ENCODE measurements around the gene NBDY. TPM values are rescaled to one million over a fixed set of nuclear protein-coding genes. Genes with fewer than 3 reads are reported as not detected.

Gene NBDY
- polyA plus RNA-seq, 2 donors = 9.5 to 20.3 TPM

DNA sequence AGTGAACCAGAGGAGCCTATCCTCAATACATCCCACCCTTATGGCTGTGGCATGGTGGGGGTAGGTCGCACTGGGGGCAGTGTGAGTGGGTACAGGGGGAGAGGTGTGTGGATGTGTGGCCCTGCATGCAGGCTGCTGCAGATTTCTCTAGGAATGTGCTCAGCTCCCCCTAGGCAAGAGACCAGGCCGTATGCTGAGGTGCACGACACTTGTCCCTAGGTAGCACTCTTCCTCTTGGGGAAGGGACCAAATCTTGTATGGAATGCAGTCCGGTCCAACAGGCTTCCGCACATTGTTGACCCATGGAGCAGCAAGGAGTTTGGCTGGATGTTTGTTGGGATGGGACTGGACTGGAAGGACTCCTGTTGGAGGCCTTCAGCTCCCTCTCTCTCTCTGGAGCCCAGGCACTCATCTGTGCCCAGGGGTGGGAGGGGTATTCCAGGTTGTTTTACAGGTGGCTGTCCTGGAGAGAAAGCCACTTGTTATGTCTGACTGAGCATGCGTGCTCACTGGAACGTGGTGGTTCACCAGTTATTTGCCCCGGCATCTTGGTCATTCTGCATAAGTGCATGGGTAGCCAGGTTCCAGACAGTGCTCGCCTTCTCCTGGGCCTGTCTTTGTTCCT lies 55.1 kb downstream of the NBDY start:
- no peaks in the 10 kb centered on the region for H3K27me3 ChIP-seq (ENCODE audit: control insufficient read depth in 1 of 2, insufficient read depth in 2 of 2, low read length in 2 of 2)
- no peak overlapping the region for H3K27ac ChIP-seq (ENCODE audit: low read depth in 2 of 2, low read length in 1 of 2)
- no peaks in the 10 kb centered on the region for H3K4me1 ChIP-seq (ENCODE audit: control insufficient read depth in 2 of 2, insufficient read depth in 2 of 2, low read length in 1 of 2)
- no peaks in the 10 kb centered on the region for H3K36me3 ChIP-seq (ENCODE audit: control insufficient read depth in 2 of 2, insufficient read depth in 2 of 2, low read length in 1 of 2)
- WGBS, 2 donors = 86 to 95% methylated on average over 9 of the region's 9 CpGs
- H3K9me3 ChIP-seq (ENCODE audit: control insufficient read depth in 2 of 2, insufficient read depth in 1 of 2, low read depth in 1 of 2, low read length in 1 of 2) = no peaks in the 10 kb centered on the region
- no peak overlapping the region for H3K4me3 ChIP-seq (ENCODE audit: low read depth in 1 of 2, low read length in 2 of 2)

DNA sequence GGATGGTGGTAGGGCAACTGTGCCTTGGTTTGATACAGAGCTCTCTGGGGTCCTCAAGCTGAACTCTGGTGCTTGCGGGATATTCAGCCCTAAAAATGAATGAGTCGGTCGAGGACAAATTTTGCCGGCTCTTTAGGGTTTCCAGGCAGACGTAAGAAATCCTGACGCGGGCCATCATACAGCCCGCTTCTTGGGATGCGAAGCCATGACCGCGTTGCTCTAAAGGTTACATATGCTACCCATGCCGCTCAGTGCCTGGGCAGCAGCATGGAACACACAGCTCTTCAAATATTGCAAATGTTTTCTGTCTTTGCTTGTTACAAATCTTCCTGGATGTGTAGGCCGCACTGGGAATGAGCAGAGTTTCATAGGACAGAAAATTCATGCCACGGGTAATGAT lies 55.6 kb downstream of the NBDY start:
- H3K4me1 ChIP-seq (ENCODE audit: control insufficient read depth in 2 of 2, insufficient read depth in 2 of 2, low read length in 1 of 2) = no peaks in the 10 kb centered on the region
- H3K36me3 ChIP-seq (ENCODE audit: control insufficient read depth in 2 of 2, insufficient read depth in 2 of 2, low read length in 1 of 2) = no peaks in the 10 kb centered on the region
- no peak overlapping the region for H3K27ac ChIP-seq (ENCODE audit: low read depth in 2 of 2, low read length in 1 of 2)
- no peaks in the 10 kb centered on the region for H3K9me3 ChIP-seq (ENCODE audit: control insufficient read depth in 2 of 2, insufficient read depth in 1 of 2, low read depth in 1 of 2, low read length in 1 of 2)
- H3K4me3 ChIP-seq (ENCODE audit: low read depth in 1 of 2, low read length in 2 of 2) = no peak overlapping the region
- 96 to 97% methylated on average over 14 of the region's 14 CpGs for WGBS, 2 donors
- no peaks in the 10 kb centered on the region for H3K27me3 ChIP-seq (ENCODE audit: control insufficient read depth in 1 of 2, insufficient read depth in 2 of 2, low read length in 2 of 2)

- H3K36me3 ChIP-seq (ENCODE audit: control insufficient read depth in 2 of 2, insufficient read depth in 2 of 2, low read length in 1 of 2) = no peaks in the 10 kb centered on the region
- H3K4me3 ChIP-seq (ENCODE audit: low read depth in 1 of 2, low read length in 2 of 2) = no peak overlapping the region
- no peaks in the 10 kb centered on the region for H3K9me3 ChIP-seq (ENCODE audit: control insufficient read depth in 2 of 2, insufficient read depth in 1 of 2, low read depth in 1 of 2, low read length in 1 of 2)
- H3K27ac ChIP-seq (ENCODE audit: low read depth in 2 of 2, low read length in 1 of 2) = no peak overlapping the region
- no peaks in the 10 kb centered on the region for H3K27me3 ChIP-seq (ENCODE audit: control insufficient read depth in 1 of 2, insufficient read depth in 2 of 2, low read length in 2 of 2)
- no peaks in the 10 kb centered on the region for H3K4me1 ChIP-seq (ENCODE audit: control insufficient read depth in 2 of 2, insufficient read depth in 2 of 2, low read length in 1 of 2)
- 85 to 87% methylated on average over 7 of the region's 7 CpGs for WGBS, 2 donors
Measured at GRCh38 chrX:56785442-56785841, 56.4 kb downstream of the NBDY start.

DNA sequence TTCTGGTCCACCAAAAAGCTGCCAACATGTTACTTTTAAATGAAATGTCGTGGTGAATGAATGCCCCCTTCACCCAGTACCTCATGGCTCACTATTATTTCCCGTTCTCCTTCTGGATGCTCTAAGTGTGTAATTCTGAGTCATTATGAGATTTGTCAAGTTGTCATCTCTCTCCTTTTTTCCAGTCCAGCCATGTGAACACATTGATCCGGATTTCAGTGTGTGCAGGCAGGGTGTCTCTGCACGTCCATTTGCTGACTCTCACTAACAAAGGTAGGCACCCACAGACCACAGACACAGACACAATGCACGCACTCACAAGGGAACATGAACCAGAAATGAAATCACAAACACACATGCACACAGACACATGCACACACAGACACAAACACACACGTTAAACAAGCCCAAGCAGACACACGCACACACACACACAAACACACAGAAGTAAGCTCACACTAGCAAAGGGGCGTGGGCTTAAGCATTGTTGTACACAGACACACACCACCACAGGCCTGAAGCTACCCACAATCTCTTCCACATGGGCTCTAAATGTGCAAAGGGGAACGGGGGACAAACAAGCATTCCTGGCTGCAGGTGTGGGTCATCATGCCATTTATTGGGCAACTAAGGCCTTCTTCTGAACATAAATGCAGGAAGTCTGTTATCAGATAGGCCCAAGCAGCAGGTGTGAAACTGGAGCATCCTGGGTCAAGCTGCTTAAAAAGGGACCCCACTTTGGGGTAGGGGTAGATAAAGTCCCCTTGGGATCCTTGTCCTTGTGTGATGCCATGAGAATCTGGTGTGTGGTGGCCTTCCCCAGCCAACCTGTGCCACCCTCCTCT lies 58.1 kb downstream of the NBDY start:
- WGBS, 2 donors = 71 to 84% methylated on average over 9 of the region's 9 CpGs
- no peak overlapping the region for H3K4me3 ChIP-seq (ENCODE audit: low read depth in 1 of 2, low read length in 2 of 2)
- H3K9me3 ChIP-seq (ENCODE audit: control insufficient read depth in 2 of 2, insufficient read depth in 1 of 2, low read depth in 1 of 2, low read length in 1 of 2) = no peaks in the 10 kb centered on the region
- no peaks in the 10 kb centered on the region for H3K4me1 ChIP-seq (ENCODE audit: control insufficient read depth in 2 of 2, insufficient read depth in 2 of 2, low read length in 1 of 2)
- no peak overlapping the region for H3K27ac ChIP-seq (ENCODE audit: low read depth in 2 of 2, low read length in 1 of 2)
- H3K27me3 ChIP-seq (ENCODE audit: control insufficient read depth in 1 of 2, insufficient read depth in 2 of 2, low read length in 2 of 2) = no peaks in the 10 kb centered on the region
- H3K36me3 ChIP-seq (ENCODE audit: control insufficient read depth in 2 of 2, insufficient read depth in 2 of 2, low read length in 1 of 2) = no peaks in the 10 kb centered on the region

- Histone ChIP-seq H3K4me1 (ENCODE audit: control insufficient read depth in 2 of 2, insufficient read depth in 2 of 2, low read length in 1 of 2) (no peaks in the 10 kb centered on the region), H3K4me3 (ENCODE audit: low read depth in 1 of 2, low read length in 2 of 2) (no peak overlapping the region), H3K27me3 (ENCODE audit: control insufficient read depth in 1 of 2, insufficient read depth in 2 of 2, low read length in 2 of 2) (no peaks in the 10 kb centered on the region), H3K36me3 (ENCODE audit: control insufficient read depth in 2 of 2, insufficient read depth in 2 of 2, low read length in 1 of 2) (no peaks in the 10 kb centered on the region), H3K27ac (ENCODE audit: low read depth in 2 of 2, low read length in 1 of 2) (no peak overlapping the region), H3K9me3 (ENCODE audit: control insufficient read depth in 2 of 2, insufficient read depth in 1 of 2, low read depth in 1 of 2, low read length in 1 of 2) (no peaks in the 10 kb centered on the region)
- 90 to 95% methylated on average over 5 of the region's 5 CpGs for WGBS, 2 donors
Measured at GRCh38 chrX:56787734-56788152, 58.7 kb downstream of the NBDY start.

GRCh38 chrX:56788229-56788628 lies 59.2 kb downstream of the NBDY start:
- peak overlapping the region in 1 of 2 donors; percentile 31 for H3K27ac ChIP-seq (ENCODE audit: low read depth in 2 of 2, low read length in 1 of 2)
- H3K4me3 ChIP-seq (ENCODE audit: low read depth in 1 of 2, low read length in 2 of 2) = no peak overlapping the region
- H3K4me1 ChIP-seq (ENCODE audit: control insufficient read depth in 2 of 2, insufficient read depth in 2 of 2, low read length in 1 of 2) = no peaks in the 10 kb centered on the region
- no peaks in the 10 kb centered on the region for H3K27me3 ChIP-seq (ENCODE audit: control insufficient read depth in 1 of 2, insufficient read depth in 2 of 2, low read length in 2 of 2)
- H3K9me3 ChIP-seq (ENCODE audit: control insufficient read depth in 2 of 2, insufficient read depth in 1 of 2, low read depth in 1 of 2, low read length in 1 of 2) = no peaks in the 10 kb centered on the region
- no peaks in the 10 kb centered on the region for H3K36me3 ChIP-seq (ENCODE audit: control insufficient read depth in 2 of 2, insufficient read depth in 2 of 2, low read length in 1 of 2)
- 48 to 57% methylated on average over 3 of the region's 3 CpGs for WGBS, 2 donors

GRCh38 chrX:56788717-56789122 lies 59.7 kb downstream of the NBDY start:
- no peaks in the 10 kb centered on the region for H3K9me3 ChIP-seq (ENCODE audit: control insufficient read depth in 2 of 2, insufficient read depth in 1 of 2, low read depth in 1 of 2, low read length in 1 of 2)
- no peaks in the 10 kb centered on the region for H3K4me1 ChIP-seq (ENCODE audit: control insufficient read depth in 2 of 2, insufficient read depth in 2 of 2, low read length in 1 of 2)
- H3K27ac ChIP-seq (ENCODE audit: low read depth in 2 of 2, low read length in 1 of 2) = peak overlapping the region in 1 of 2 donors; percentile 31
- 48 to 57% methylated on average over 7 of the region's 7 CpGs for WGBS, 2 donors
- H3K27me3 ChIP-seq (ENCODE audit: control insufficient read depth in 1 of 2, insufficient read depth in 2 of 2, low read length in 2 of 2) = no peaks in the 10 kb centered on the region
- H3K36me3 ChIP-seq (ENCODE audit: control insufficient read depth in 2 of 2, insufficient read depth in 2 of 2, low read length in 1 of 2) = no peaks in the 10 kb centered on the region
- no peak overlapping the region for H3K4me3 ChIP-seq (ENCODE audit: low read depth in 1 of 2, low read length in 2 of 2)

- H3K27ac ChIP-seq (ENCODE audit: low read depth in 2 of 2, low read length in 1 of 2) = no peak overlapping the region
- H3K36me3 ChIP-seq (ENCODE audit: control insufficient read depth in 2 of 2, insufficient read depth in 2 of 2, low read length in 1 of 2) = no peaks in the 10 kb centered on the region
- H3K4me3 ChIP-seq (ENCODE audit: low read depth in 1 of 2, low read length in 2 of 2) = no peak overlapping the region
- H3K4me1 ChIP-seq (ENCODE audit: control insufficient read depth in 2 of 2, insufficient read depth in 2 of 2, low read length in 1 of 2) = no peaks in the 10 kb centered on the region
- no peaks in the 10 kb centered on the region for H3K9me3 ChIP-seq (ENCODE audit: control insufficient read depth in 2 of 2, insufficient read depth in 1 of 2, low read depth in 1 of 2, low read length in 1 of 2)
- WGBS, 2 donors = 91% methylated on average over 7 of the region's 7 CpGs
- H3K27me3 ChIP-seq (ENCODE audit: control insufficient read depth in 1 of 2, insufficient read depth in 2 of 2, low read length in 2 of 2) = no peaks in the 10 kb centered on the region
Measured at GRCh38 chrX:56789518-56790070, 60.6 kb downstream of the NBDY start.

DNA sequence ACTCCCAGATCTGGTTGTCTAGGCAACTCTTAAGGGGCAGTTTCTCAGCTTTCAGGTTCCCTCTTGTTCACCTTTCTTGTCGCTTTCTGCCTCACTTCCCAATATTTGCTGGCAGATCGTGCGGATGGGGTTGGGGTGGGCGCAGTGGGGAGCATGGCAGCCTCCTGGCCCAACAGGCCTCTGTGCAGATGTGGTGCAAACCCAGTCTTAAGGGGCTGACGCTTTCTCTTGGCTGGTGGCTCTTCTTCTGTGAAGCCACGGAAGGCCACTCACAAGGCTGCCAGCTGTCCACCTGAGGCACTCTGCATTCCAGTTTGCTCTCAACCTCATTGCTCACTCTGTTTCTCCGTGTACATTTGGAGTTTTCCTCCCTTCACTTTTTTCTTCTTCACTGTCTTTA lies 61.7 kb downstream of the NBDY start:
- Histone ChIP-seq H3K27ac (ENCODE audit: low read depth in 2 of 2, low read length in 1 of 2) (no peak overlapping the region), H3K4me3 (ENCODE audit: low read depth in 1 of 2, low read length in 2 of 2) (no peak overlapping the region), H3K27me3 (ENCODE audit: control insufficient read depth in 1 of 2, insufficient read depth in 2 of 2, low read length in 2 of 2) (no peaks in the 10 kb centered on the region), H3K4me1 (ENCODE audit: control insufficient read depth in 2 of 2, insufficient read depth in 2 of 2, low read length in 1 of 2) (no peaks in the 10 kb centered on the region), H3K36me3 (ENCODE audit: control insufficient read depth in 2 of 2, insufficient read depth in 2 of 2, low read length in 1 of 2) (no peaks in the 10 kb centered on the region), H3K9me3 (ENCODE audit: control insufficient read depth in 2 of 2, insufficient read depth in 1 of 2, low read depth in 1 of 2, low read length in 1 of 2) (no peaks in the 10 kb centered on the region)
- WGBS, 2 donors = 93 to 96% methylated on average over 7 of the region's 7 CpGs

All from esophagus (tissue), 2 donors.